VCaP (cell line): Measurements from ENCODE around the gene DMXL1.

Experiments used
- H3K27ac ChIP-seq: fragments of 450-650 bp; 2 replicates; pipeline ENCODE4 v1.5.1; 2017
- TF ChIP-seq, protein P1 (sequence below): fragments of 450-650 bp; conservative IDR thresholded peaks from 2 replicates; pipeline ENCODE4 v1.5.1; 2017; ENCODE audit warnings: mild to moderate bottlenecking, moderate library complexity

The DMXL1 gene

GRCh38 chr5:119136666-119137318 lies 65.9 kb downstream of the DMXL1 start:
- TF ChIP-seq, protein P1, sequence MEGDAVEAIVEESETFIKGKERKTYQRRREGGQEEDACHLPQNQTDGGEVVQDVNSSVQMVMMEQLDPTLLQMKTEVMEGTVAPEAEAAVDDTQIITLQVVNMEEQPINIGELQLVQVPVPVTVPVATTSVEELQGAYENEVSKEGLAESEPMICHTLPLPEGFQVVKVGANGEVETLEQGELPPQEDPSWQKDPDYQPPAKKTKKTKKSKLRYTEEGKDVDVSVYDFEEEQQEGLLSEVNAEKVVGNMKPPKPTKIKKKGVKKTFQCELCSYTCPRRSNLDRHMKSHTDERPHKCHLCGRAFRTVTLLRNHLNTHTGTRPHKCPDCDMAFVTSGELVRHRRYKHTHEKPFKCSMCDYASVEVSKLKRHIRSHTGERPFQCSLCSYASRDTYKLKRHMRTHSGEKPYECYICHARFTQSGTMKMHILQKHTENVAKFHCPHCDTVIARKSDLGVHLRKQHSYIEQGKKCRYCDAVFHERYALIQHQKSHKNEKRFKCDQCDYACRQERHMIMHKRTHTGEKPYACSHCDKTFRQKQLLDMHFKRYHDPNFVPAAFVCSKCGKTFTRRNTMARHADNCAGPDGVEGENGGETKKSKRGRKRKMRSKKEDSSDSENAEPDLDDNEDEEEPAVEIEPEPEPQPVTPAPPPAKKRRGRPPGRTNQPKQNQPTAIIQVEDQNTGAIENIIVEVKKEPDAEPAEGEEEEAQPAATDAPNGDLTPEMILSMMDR: no peak
- no peak overlapping the region for H3K27ac ChIP-seq

- TF ChIP-seq, protein P1: no peak
- no peak overlapping the region for H3K27ac ChIP-seq
Observed at GRCh38 chr5:119153629-119154028, 82.7 kb downstream of the DMXL1 start.

DNA sequence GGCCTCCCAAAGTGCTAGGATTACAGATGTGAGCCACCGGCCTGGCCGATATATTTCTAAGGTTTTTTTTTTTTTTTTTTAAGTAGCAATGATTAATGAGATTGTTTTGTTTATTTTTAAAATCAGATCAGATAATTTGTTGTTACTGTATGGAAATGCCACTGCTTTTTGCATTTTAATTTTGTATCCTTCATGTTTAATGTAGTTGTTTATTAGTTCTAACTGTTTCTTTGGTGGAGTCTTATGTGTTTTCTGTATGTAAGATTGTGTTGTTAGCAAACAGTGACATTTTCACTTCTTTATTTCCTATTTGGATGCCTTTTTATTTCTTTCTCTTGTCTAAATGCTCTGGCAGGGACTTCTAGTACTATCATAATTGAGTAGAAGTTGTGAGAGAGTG lies 87.3 kb downstream of the DMXL1 start:
- TF ChIP-seq, protein P1: no peak
- no peak overlapping the region for H3K27ac ChIP-seq

DNA sequence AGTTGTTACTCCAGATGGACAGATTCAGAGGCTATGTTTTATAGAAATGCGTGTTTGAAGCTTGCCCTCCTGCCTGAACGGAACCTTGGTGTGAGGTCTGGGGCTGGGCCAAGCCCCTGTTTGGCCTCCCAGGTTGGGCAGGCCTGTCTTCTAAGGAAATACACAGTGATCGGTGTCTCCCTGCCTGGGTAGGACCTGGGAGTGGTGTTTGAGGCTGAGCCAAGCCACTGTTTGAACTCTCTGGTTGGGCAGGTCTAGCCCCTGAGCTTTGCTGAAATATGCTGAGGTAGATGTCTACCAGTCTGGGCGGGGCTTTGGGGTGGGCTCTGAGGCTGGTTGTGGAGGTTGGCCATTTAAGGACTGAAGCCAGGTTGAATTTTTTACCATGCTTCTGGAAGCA lies 90.5 kb downstream of the DMXL1 start:
- no peak overlapping the region for H3K27ac ChIP-seq
- TF ChIP-seq, protein P1: no peak

- H3K27ac ChIP-seq: no peak overlapping the region
- TF ChIP-seq, protein P1: no peak
Observed at GRCh38 chr5:119166026-119166425, 95.1 kb downstream of the DMXL1 start.

DNA sequence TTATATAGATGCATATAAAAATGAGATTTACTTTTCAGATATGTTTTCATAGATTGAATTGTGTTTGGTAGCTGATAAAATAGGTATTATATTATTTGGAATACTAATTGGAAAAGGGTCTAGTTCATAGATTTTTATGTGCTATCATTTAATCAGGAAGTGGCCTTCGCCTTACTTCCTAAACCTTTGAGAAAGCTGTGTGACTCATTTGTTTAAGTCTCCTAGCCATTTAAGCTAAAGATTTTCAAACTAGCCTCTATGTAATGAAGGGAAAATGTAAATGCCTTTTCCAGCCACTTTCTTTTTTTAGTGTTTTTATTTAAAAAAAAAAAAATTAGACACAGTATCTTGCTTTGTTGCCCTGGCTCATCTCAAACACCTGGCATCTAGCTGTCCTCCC lies 97.5 kb downstream of the DMXL1 start:
- H3K27ac ChIP-seq: no peak overlapping the region
- TF ChIP-seq, protein P1: no peak

DNA sequence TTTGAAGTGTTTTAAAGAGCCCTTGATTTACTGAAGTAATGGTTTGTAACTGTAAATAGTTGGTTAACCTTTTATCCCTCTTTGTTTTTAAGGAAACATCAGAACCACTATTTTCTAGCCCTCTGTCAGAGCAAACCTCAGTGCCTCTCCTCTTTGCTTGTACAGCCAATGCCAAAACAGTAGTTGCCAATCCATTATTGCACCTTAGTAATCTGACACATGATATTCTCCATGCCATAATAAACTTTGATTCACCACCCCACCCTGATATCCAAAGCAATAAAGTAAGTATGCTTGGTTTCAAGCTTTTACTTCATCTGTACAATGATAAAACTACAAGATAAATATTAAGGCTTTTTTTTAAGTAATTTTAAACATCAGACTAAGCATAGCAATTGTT lies 100.8 kb downstream of the DMXL1 start:
- TF ChIP-seq, protein P1: no peak
- H3K27ac ChIP-seq: no peak overlapping the region
